WTC11 (cell line): Measurements from ENCODE around the gene RAB3D. TPM values are rescaled to one million over a fixed set of nuclear protein-coding genes. Genes with fewer than 3 reads are reported as not detected.
A peak's percentile ranks its signal among the peaks of the same experiment; 100 is the strongest.

Experiments
- ATAC-seq: fragments of 200-7000 bp; cut with Tn5 transposase; 2 replicates; pipeline ENCODE4 v1.10.0; 2021; ENCODE audit warnings: mild to moderate bottlenecking, moderate library complexity
- Bru-seq: library from RNA; stranded (reverse); fragments of 400-500 nt; gene quantifications from one replicate; lab custom pipeline; 2021; lab: Mats Ljungman, UMichigan
- CTCF ChIA-PET: fragments of 300-600 bp; sonication (Branson Sonifier 250); formaldehyde crosslinking; loops from one replicate; lab custom pipeline; 2021; ENCODE audit warnings: antibody characterized with exemption; lab: Charles Lee
- POLR2A ChIA-PET: fragments of 350-600 bp; sonication (Branson Sonifier 250); formaldehyde crosslinking; loops from one replicate; lab custom pipeline; 2021; ENCODE audit warnings: antibody characterized with exemption; lab: Charles Lee
- DNase-seq: peaks from one replicate; pipeline ENCODE4 v3.0.0; 2021; ENCODE audit warnings: low spot score
- H3K27ac Mint-ChIP-seq: 2 replicates; pipeline ENCODE4 v1.8.0; 2021; ENCODE audit warnings: mixed read lengths
- H3K27me3 Mint-ChIP-seq: 2 replicates; pipeline ENCODE4 v1.8.0; 2021; ENCODE audit warnings: low read depth, mild to moderate bottlenecking, moderate library complexity, mixed read lengths
- H3K36me3 Mint-ChIP-seq: 2 replicates; pipeline ENCODE4 v1.8.0; 2021; ENCODE audit warnings: mixed read lengths
- H3K4me1 Mint-ChIP-seq: 2 replicates; pipeline ENCODE4 v1.8.0; 2022; ENCODE audit warnings: mixed read lengths
- H3K4me3 Mint-ChIP-seq: 2 replicates; pipeline ENCODE4 v1.8.0; 2021; ENCODE audit warnings: mild to moderate bottlenecking, moderate library complexity, mixed read lengths
- H3K9me3 Mint-ChIP-seq: 2 replicates; pipeline ENCODE4 v1.8.0; 2021; ENCODE audit warnings: mixed read lengths
- ATF1 ChIP-seq: sonication (generic); formaldehyde crosslinking; IDR thresholded peaks from 2 replicates; pipeline ENCODE4 v1.8.1; 2023; ENCODE audit warnings: mild to moderate bottlenecking, moderate library complexity, missing genetic modification reagents
- CREB1 ChIP-seq: sonication (generic); formaldehyde crosslinking; IDR thresholded peaks from 2 replicates; pipeline ENCODE4 v1.8.0; 2023; ENCODE audit warnings: mild to moderate bottlenecking, missing genetic modification reagents
- CREM ChIP-seq: sonication (generic); formaldehyde crosslinking; IDR thresholded peaks from 2 replicates; pipeline ENCODE4 v1.8.1; 2022; ENCODE audit warnings: mild to moderate bottlenecking, missing genetic modification reagents, moderate library complexity
- ELF4 ChIP-seq: sonication (generic); formaldehyde crosslinking; IDR thresholded peaks from 2 replicates; pipeline ENCODE4 v1.8.1; 2022; ENCODE audit warnings: low read depth, mild to moderate bottlenecking, moderate library complexity, missing genetic modification reagents
- FOXP1 ChIP-seq: sonication (generic); formaldehyde crosslinking; IDR thresholded peaks from 2 replicates; pipeline ENCODE4 v1.8.0; 2022; ENCODE audit warnings: missing genetic modification reagents, mild to moderate bottlenecking, moderate library complexity, borderline replicate concordance
- GTF2I ChIP-seq: fragments of 250-450 bp; sonication (Bioruptor Pico); conservative IDR thresholded peaks from 2 replicates; pipeline ENCODE4 v1.4.0; 2021; ENCODE audit warnings: mild to moderate bottlenecking
- HMGA2 ChIP-seq: fragments of 250-450 bp; sonication (Bioruptor Pico); IDR thresholded peaks from 2 replicates; pipeline ENCODE4 v1.4.0; 2021; ENCODE audit warnings: mild to moderate bottlenecking, moderate library complexity
- KAT7 ChIP-seq: sonication (generic); formaldehyde crosslinking; IDR thresholded peaks from 2 replicates; pipeline ENCODE4 v1.8.1; 2023; ENCODE audit warnings: missing genetic modification reagents, mild to moderate bottlenecking, borderline replicate concordance
- NFATC4 ChIP-seq: fragments of 250-450 bp; sonication (Bioruptor Pico); IDR thresholded peaks from 2 replicates; pipeline ENCODE4 v1.9.0; 2021; ENCODE audit warnings: mild to moderate bottlenecking
- NFE2L1 ChIP-seq: sonication (generic); formaldehyde crosslinking; IDR thresholded peaks from 2 replicates; pipeline ENCODE4 v1.8.1; 2023; ENCODE audit warnings: missing genetic modification reagents
- NR2C2 ChIP-seq: sonication (generic); formaldehyde crosslinking; IDR thresholded peaks from 2 replicates; pipeline ENCODE4 v1.8.0; 2022; ENCODE audit warnings: mild to moderate bottlenecking, missing genetic modification reagents
- RORB ChIP-seq: fragments of 250-450 bp; sonication (Bioruptor Pico); IDR thresholded peaks from 2 replicates; pipeline ENCODE4 v1.9.0; 2021; ENCODE audit warnings: mild to moderate bottlenecking
- SMAD3 ChIP-seq: sonication (generic); formaldehyde crosslinking; IDR thresholded peaks from 2 replicates; pipeline ENCODE4 v1.8.0; 2022; ENCODE audit warnings: missing genetic modification reagents, mild to moderate bottlenecking, borderline replicate concordance
- ZBTB21 ChIP-seq: sonication (generic); formaldehyde crosslinking; IDR thresholded peaks from 2 replicates; pipeline ENCODE4 v1.8.1; 2023; ENCODE audit warnings: mild to moderate bottlenecking, missing genetic modification reagents, borderline replicate concordance
- ZNF121 ChIP-seq: sonication (generic); formaldehyde crosslinking; IDR thresholded peaks from 2 replicates; pipeline ENCODE4 v1.8.0; 2023; ENCODE audit warnings: missing genetic modification reagents
- ZNF138 ChIP-seq: sonication (generic); formaldehyde crosslinking; conservative IDR thresholded peaks from 2 replicates; pipeline ENCODE4 v1.8.1; 2022; ENCODE audit warnings: mild to moderate bottlenecking, moderate library complexity, missing genetic modification reagents
- ZNF219 ChIP-seq: sonication (generic); formaldehyde crosslinking; IDR thresholded peaks from 2 replicates; pipeline ENCODE4 v1.8.0; 2023; ENCODE audit warnings: missing genetic modification reagents, mild to moderate bottlenecking, borderline replicate concordance
- ZNF317 ChIP-seq: sonication (generic); formaldehyde crosslinking; IDR thresholded peaks from 2 replicates; pipeline ENCODE4 v1.8.1; 2023; ENCODE audit warnings: low read depth, mild to moderate bottlenecking, moderate library complexity, missing genetic modification reagents, borderline replicate concordance
- ZNF671 ChIP-seq: fragments of 250-450 bp; sonication (Bioruptor Pico); IDR thresholded peaks from 2 replicates; pipeline ENCODE4 v1.8.0; 2021; ENCODE audit warnings: mild to moderate bottlenecking
- long read RNA-seq, 3 experiments: library from RNA in 1 of 3; library from capped mRNA in 1 of 3; library from polyadenylated mRNA in 1 of 3; unstranded in 2 of 3; stranded (forward) in 1 of 3; transcript quantifications; one replicate each; pipeline ENCODE4 v2.0.0, GENCODE V29; 2021
- total RNA-seq: library from RNA; stranded (reverse); gene quantifications from 3 replicates; pipeline ENCODE4 v1.2.3, GENCODE V29; 2021
- TF ChIP-seq, protein P1 (sequence below): fragments of 250-450 bp; sonication (Bioruptor Pico); IDR thresholded peaks from 2 replicates; pipeline ENCODE4 v1.9.0; 2021; ENCODE audit warnings: mild to moderate bottlenecking, borderline replicate concordance
- TF ChIP-seq, protein P2 (sequence below): sonication (generic); formaldehyde crosslinking; IDR thresholded peaks from 2 replicates; pipeline ENCODE4 v1.8.0; 2022; ENCODE audit warnings: mild to moderate bottlenecking, missing genetic modification reagents
- TF ChIP-seq, protein P3 (sequence below): sonication (generic); formaldehyde crosslinking; IDR thresholded peaks from 2 replicates; pipeline ENCODE4 v1.8.1; 2022; ENCODE audit warnings: low read depth, mild to moderate bottlenecking, moderate library complexity, missing genetic modification reagents, borderline replicate concordance
- TF ChIP-seq, protein P4 (sequence below): sonication (generic); formaldehyde crosslinking; IDR thresholded peaks from 2 replicates; pipeline ENCODE4 v1.8.0; 2022; ENCODE audit warnings: mild to moderate bottlenecking, missing genetic modification reagents
- TF ChIP-seq, protein P5 (sequence below): sonication (generic); formaldehyde crosslinking; IDR thresholded peaks from 2 replicates; pipeline ENCODE4 v1.8.0; 2022; ENCODE audit warnings: missing genetic modification reagents

Gene RAB3D, protein sequence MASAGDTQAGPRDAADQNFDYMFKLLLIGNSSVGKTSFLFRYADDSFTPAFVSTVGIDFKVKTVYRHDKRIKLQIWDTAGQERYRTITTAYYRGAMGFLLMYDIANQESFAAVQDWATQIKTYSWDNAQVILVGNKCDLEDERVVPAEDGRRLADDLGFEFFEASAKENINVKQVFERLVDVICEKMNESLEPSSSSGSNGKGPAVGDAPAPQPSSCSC
- total RNA-seq (18.9 to 27.8 TPM (median 27.0 TPM) in 3 replicates), Bru-seq, nascent RNA (percentile 55 among the genes with signal in this experiment)
- long read RNA-seq, experiment 1, full-length matches to known transcripts: 83 of 86 reads
- long read RNA-seq, experiment 1, partial matches to known transcripts: 1 of 86 reads
- long read RNA-seq, experiment 1, other reads (novel, unspliced or antisense): 2 of 86 reads
- long read RNA-seq, experiment 2, full-length matches to known transcripts: 1 of 1 reads
- long read RNA-seq, experiment 2, partial matches to known transcripts: 0 of 1 reads
- long read RNA-seq, experiment 2, other reads (novel, unspliced or antisense): 0 of 1 reads
- long read RNA-seq, experiment 3, full-length matches to known transcripts: 4 of 4 reads
- long read RNA-seq, experiment 3, partial matches to known transcripts: 0 of 4 reads
- long read RNA-seq, experiment 3, other reads (novel, unspliced or antisense): 0 of 4 reads

DNA sequence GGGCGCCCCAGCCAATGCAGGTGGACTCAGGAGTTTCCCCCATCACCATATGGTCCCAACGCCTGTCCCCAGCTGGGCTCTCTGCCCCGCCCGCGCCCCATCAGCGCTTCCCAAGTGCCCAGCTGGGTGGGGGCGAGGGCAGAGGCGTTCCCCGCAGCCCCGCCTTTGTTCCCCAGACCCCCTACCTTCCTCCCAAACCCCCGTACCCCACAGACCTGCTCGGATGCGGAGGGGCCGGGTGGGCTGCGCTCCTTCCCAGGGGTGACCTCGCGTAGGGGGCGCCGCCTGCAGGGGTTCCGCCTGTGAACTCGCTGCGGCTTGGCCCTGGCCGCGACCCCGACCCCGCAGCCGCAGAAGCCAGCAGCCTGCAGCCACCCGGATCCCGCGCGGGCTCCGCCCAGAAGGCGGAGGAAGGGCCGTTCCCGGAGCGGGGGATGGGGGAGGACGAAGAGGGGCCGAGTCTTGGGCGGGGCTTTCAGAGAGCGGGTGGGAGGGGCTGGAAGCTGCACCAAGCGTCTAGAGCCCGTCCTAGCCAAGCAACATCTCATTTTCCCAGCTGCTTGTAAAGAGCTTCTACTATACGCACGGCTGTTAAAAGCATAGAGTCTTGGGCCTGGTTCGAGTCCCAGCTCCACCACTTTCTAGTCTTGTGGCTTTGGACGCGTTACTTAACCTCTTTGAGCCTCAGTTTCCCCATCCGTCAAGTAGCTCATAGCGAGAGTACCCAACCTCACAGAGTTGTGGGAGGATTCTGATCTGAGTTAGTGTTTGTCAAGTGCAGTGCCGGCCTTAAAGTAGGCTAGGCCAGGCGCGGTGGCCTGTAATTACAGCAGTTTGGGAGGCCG is at the start of gene RAB3D:
Gene RAB3D (minus strand): TSS at position 404 of the 845 bp plus-strand sequence. CDS start 2,258 bp downstream, outside the sequence.
- CTCF ChIA-PET: interaction anchor here (0.6 to 3.0 kb wide), 13 partner anchors 17 to 143 kb away, joined by 3 to 37 read pairs (median 8); partner anchors contain the start of genes EPOR, PRKCSH, RGL3 and SWSAP1
- DNase-seq (peak; percentile 98), ATAC-seq (peak; percentile 99)
- Mint-ChIP-seq H3K27ac (peak within 1 kb of the TSS; percentile 41; the same call in 1 of the 2 replicates), H3K9me3 (no peaks in the 10 kb centered on the region), H3K4me1 (peaks cover 7% of the 10 kb centered on the region), H3K27me3 (no peaks in the 10 kb centered on the region), H3K4me3 (peak within 1 kb of the TSS; percentile 81), H3K36me3 (peaks cover 19% of the 10 kb centered on the region)
- POLR2A ChIA-PET: interaction anchor here (0.6 to 1.2 kb wide), 6 partner anchors 22 to 157 kb away, joined by 3 to 8 read pairs (median 3); partner anchors contain the start of gene SWSAP1
- TF ChIP-seq NFE2L1 (CRISPR knock-in tag): no peak
- TF ChIP-seq SMAD3 (CRISPR knock-in tag): no peak
- TF ChIP-seq ZNF138 (CRISPR knock-in tag): no peak
- TF ChIP-seq NR2C2 (CRISPR knock-in tag): no peak
- TF ChIP-seq, protein P1, sequence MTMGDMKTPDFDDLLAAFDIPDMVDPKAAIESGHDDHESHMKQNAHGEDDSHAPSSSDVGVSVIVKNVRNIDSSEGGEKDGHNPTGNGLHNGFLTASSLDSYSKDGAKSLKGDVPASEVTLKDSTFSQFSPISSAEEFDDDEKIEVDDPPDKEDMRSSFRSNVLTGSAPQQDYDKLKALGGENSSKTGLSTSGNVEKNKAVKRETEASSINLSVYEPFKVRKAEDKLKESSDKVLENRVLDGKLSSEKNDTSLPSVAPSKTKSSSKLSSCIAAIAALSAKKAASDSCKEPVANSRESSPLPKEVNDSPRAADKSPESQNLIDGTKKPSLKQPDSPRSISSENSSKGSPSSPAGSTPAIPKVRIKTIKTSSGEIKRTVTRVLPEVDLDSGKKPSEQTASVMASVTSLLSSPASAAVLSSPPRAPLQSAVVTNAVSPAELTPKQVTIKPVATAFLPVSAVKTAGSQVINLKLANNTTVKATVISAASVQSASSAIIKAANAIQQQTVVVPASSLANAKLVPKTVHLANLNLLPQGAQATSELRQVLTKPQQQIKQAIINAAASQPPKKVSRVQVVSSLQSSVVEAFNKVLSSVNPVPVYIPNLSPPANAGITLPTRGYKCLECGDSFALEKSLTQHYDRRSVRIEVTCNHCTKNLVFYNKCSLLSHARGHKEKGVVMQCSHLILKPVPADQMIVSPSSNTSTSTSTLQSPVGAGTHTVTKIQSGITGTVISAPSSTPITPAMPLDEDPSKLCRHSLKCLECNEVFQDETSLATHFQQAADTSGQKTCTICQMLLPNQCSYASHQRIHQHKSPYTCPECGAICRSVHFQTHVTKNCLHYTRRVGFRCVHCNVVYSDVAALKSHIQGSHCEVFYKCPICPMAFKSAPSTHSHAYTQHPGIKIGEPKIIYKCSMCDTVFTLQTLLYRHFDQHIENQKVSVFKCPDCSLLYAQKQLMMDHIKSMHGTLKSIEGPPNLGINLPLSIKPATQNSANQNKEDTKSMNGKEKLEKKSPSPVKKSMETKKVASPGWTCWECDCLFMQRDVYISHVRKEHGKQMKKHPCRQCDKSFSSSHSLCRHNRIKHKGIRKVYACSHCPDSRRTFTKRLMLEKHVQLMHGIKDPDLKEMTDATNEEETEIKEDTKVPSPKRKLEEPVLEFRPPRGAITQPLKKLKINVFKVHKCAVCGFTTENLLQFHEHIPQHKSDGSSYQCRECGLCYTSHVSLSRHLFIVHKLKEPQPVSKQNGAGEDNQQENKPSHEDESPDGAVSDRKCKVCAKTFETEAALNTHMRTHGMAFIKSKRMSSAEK (CRISPR knock-in tag): no peak
- TF ChIP-seq, protein P2, sequence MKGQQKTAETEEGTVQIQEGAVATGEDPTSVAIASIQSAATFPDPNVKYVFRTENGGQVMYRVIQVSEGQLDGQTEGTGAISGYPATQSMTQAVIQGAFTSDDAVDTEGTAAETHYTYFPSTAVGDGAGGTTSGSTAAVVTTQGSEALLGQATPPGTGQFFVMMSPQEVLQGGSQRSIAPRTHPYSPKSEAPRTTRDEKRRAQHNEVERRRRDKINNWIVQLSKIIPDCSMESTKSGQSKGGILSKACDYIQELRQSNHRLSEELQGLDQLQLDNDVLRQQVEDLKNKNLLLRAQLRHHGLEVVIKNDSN (CRISPR knock-in tag): no peak
- no peak for TF ChIP-seq ELF4 (CRISPR knock-in tag)
- no peak for TF ChIP-seq KAT7 (CRISPR knock-in tag)
- TF ChIP-seq NFATC4: no peak
- no peak for TF ChIP-seq FOXP1
- no peak for TF ChIP-seq ZNF219 (CRISPR knock-in tag)
- TF ChIP-seq ZNF671 (CRISPR knock-in tag): no peak
- TF ChIP-seq, protein P3, sequence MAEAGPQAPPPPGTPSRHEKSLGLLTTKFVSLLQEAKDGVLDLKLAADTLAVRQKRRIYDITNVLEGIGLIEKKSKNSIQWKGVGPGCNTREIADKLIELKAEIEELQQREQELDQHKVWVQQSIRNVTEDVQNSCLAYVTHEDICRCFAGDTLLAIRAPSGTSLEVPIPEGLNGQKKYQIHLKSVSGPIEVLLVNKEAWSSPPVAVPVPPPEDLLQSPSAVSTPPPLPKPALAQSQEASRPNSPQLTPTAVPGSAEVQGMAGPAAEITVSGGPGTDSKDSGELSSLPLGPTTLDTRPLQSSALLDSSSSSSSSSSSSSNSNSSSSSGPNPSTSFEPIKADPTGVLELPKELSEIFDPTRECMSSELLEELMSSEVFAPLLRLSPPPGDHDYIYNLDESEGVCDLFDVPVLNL (CRISPR knock-in tag): no peak
- no peak for TF ChIP-seq RORB (CRISPR knock-in tag)
- no peak for TF ChIP-seq GTF2I
- TF ChIP-seq ATF1 (CRISPR knock-in tag): no peak
- no peak for TF ChIP-seq ZNF317 (CRISPR knock-in tag)
- TF ChIP-seq, protein P4, sequence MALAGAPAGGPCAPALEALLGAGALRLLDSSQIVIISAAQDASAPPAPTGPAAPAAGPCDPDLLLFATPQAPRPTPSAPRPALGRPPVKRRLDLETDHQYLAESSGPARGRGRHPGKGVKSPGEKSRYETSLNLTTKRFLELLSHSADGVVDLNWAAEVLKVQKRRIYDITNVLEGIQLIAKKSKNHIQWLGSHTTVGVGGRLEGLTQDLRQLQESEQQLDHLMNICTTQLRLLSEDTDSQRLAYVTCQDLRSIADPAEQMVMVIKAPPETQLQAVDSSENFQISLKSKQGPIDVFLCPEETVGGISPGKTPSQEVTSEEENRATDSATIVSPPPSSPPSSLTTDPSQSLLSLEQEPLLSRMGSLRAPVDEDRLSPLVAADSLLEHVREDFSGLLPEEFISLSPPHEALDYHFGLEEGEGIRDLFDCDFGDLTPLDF (CRISPR knock-in tag): no peak
- no peak for TF ChIP-seq HMGA2 (CRISPR knock-in tag)
- no peak for TF ChIP-seq CREM (CRISPR knock-in tag)
- TF ChIP-seq ZBTB21 (CRISPR knock-in tag): no peak
- TF ChIP-seq, protein P5, sequence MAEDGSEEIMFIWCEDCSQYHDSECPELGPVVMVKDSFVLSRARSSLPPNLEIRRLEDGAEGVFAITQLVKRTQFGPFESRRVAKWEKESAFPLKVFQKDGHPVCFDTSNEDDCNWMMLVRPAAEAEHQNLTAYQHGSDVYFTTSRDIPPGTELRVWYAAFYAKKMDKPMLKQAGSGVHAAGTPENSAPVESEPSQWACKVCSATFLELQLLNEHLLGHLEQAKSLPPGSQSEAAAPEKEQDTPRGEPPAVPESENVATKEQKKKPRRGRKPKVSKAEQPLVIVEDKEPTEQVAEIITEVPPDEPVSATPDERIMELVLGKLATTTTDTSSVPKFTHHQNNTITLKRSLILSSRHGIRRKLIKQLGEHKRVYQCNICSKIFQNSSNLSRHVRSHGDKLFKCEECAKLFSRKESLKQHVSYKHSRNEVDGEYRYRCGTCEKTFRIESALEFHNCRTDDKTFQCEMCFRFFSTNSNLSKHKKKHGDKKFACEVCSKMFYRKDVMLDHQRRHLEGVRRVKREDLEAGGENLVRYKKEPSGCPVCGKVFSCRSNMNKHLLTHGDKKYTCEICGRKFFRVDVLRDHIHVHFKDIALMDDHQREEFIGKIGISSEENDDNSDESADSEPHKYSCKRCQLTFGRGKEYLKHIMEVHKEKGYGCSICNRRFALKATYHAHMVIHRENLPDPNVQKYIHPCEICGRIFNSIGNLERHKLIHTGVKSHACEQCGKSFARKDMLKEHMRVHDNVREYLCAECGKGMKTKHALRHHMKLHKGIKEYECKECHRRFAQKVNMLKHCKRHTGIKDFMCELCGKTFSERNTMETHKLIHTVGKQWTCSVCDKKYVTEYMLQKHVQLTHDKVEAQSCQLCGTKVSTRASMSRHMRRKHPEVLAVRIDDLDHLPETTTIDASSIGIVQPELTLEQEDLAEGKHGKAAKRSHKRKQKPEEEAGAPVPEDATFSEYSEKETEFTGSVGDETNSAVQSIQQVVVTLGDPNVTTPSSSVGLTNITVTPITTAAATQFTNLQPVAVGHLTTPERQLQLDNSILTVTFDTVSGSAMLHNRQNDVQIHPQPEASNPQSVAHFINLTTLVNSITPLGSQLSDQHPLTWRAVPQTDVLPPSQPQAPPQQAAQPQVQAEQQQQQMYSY (CRISPR knock-in tag): no peak
- TF ChIP-seq ZNF121 (CRISPR knock-in tag): peak; percentile 88
- no peak for TF ChIP-seq CREB1 (CRISPR knock-in tag)
